Keratinocyte (primary cell): ENCODE results near the gene TDRD1. TPM values are rescaled to one million over a fixed set of nuclear protein-coding genes. Genes with fewer than 3 reads are reported as not detected.

Experiments used
- DNase-seq: peaks from one replicate; pipeline ENCODE4 v3.0.0-alpha.2; 2011; ENCODE audit warnings: low read depth, missing footprints, low spot score
- FAIRE-seq: peaks from 2 replicates; lab custom pipeline; 2011; peaks lifted over from hg19 to GRCh38; lab: Jason Lieb, UNC
- H2AFZ ChIP-seq: 2 replicates; pipeline ENCODE4 v1.6.0; 2012; ENCODE audit warnings: low read length, control low read depth, inconsistent platforms; ENCODE audit not compliant: control insufficient read depth
- H3K27ac ChIP-seq: 2 replicates; pipeline ENCODE4 v1.5.1; 2011; ENCODE audit warnings: low read length; ENCODE audit not compliant: control insufficient read depth, insufficient read depth
- H3K27me3 ChIP-seq: 3 replicates; pipeline ENCODE4 v1.6.0; 2011; ENCODE audit warnings: low read length; ENCODE audit not compliant: control insufficient read depth, insufficient read depth; ENCODE audit errors: extremely low read depth
- H3K36me3 ChIP-seq, 2 experiments: 2 replicates in 1 of 2; 3 replicates in 1 of 2; pipeline ENCODE4 v1.5.1; 2011; ENCODE audit warnings: low read length in 2 of 2, mild to moderate bottlenecking in 1 of 2; ENCODE audit not compliant: control insufficient read depth in 2 of 2, insufficient read depth in 2 of 2; ENCODE audit errors: extremely low read depth in 1 of 2
- H3K4me1 ChIP-seq: 3 replicates; pipeline ENCODE4 v1.5.1; 2011; ENCODE audit warnings: low read length; ENCODE audit not compliant: control insufficient read depth, insufficient read depth; ENCODE audit errors: extremely low read depth
- H3K4me2 ChIP-seq: 3 replicates; pipeline ENCODE4 v1.6.0; 2011; ENCODE audit warnings: low read depth, low read length; ENCODE audit not compliant: control insufficient read depth, insufficient read depth; ENCODE audit errors: extremely low read depth
- H3K4me3 ChIP-seq, 3 experiments: fragments of 200-600 bp in 1 of 3; sonication (generic) in 1 of 3; 2 replicates in 2 of 3; 3 replicates in 1 of 3; pipeline ENCODE4 v1.5.1; 2011 to 2016; ENCODE audit warnings: low read length in 3 of 3, mild to moderate bottlenecking in 3 of 3, control low read depth in 2 of 3, inconsistent platforms in 1 of 3, low read depth in 1 of 3, mixed read lengths in 1 of 3, mixed run types in 1 of 3, moderate library complexity in 1 of 3; ENCODE audit not compliant: control insufficient read depth in 2 of 3, insufficient read depth in 2 of 3; ENCODE audit errors: extremely low read depth in 1 of 3
- H3K79me2 ChIP-seq: 2 replicates; pipeline ENCODE4 v1.6.0; 2012; ENCODE audit warnings: low read length; ENCODE audit not compliant: control insufficient read depth, insufficient read depth
- H3K9ac ChIP-seq: 3 replicates; pipeline ENCODE4 v1.6.0; 2011; ENCODE audit warnings: low read length; ENCODE audit not compliant: control insufficient read depth, insufficient read depth; ENCODE audit errors: extremely low read depth
- H3K9me1 ChIP-seq: 3 replicates; pipeline ENCODE4 v1.6.0; 2011; ENCODE audit warnings: low read length; ENCODE audit not compliant: control insufficient read depth, insufficient read depth; ENCODE audit errors: extremely low read depth
- H3K9me3 ChIP-seq: 2 replicates; pipeline ENCODE4 v1.5.1; 2012; ENCODE audit warnings: low read depth, low read length; ENCODE audit not compliant: control insufficient read depth
- H4K20me1 ChIP-seq: 3 replicates; pipeline ENCODE4 v1.6.0; 2011; ENCODE audit warnings: low read length; ENCODE audit not compliant: control insufficient read depth, insufficient read depth; ENCODE audit errors: extremely low read depth
- EZH2 ChIP-seq: IDR thresholded peaks from one replicate; pipeline ENCODE4 v1.6.1; 2012; ENCODE audit warnings: inconsistent platforms, mild to moderate bottlenecking, low read length, moderate library complexity
- dilution Hi-C: fragments of 300-500 bp; cut with MboI; formaldehyde crosslinking; loops from one replicate; pipeline ENCODE4 v1.7.0; 2020; ENCODE audit warnings: low sequenced_read_pairs; ENCODE audit not compliant: extremely low pct_ligation_motif_present
- polyA plus RNA-seq, 5 experiments: library from polyadenylated mRNA; depleted of rRNA in 3 of 5; stranded (reverse) in 3 of 5; stranded (forward) in 1 of 5; unstranded in 1 of 5; fragments of >200 nt; gene quantifications; 1 replicate in 1 of 5; 2 replicates in 3 of 5; 3 replicates in 1 of 5; pipeline versions ENCODE4 v1.2.1 to v1.2.3, GENCODE V29; 2011 to 2012; ENCODE audit warnings: missing spikeins in 2 of 5, low read depth in 1 of 5, low replicate concordance in 1 of 5
- TF ChIP-seq, protein P1 (sequence below), 3 experiments: IDR thresholded peaks in 1 of 3; conservative IDR thresholded peaks in 1 of 3; optimal IDR thresholded peaks in 1 of 3; 2 replicates in 2 of 3; 3 replicates in 1 of 3; pipeline versions ENCODE3 to v1.5.1; 2011; ENCODE audit warnings: low read length in 3 of 3, mild to moderate bottlenecking in 3 of 3, moderate library complexity in 2 of 3, control low read depth in 1 of 3, inconsistent platforms in 1 of 3; ENCODE audit not compliant: insufficient read depth in 2 of 3; ENCODE audit errors: extremely low read depth in 1 of 3

The TDRD1 gene
- polyA plus RNA-seq, 1 donor (not counting 4 experiments of a cell fraction or from before 2014, with no cell fraction given): 0.56 TPM

DNA sequence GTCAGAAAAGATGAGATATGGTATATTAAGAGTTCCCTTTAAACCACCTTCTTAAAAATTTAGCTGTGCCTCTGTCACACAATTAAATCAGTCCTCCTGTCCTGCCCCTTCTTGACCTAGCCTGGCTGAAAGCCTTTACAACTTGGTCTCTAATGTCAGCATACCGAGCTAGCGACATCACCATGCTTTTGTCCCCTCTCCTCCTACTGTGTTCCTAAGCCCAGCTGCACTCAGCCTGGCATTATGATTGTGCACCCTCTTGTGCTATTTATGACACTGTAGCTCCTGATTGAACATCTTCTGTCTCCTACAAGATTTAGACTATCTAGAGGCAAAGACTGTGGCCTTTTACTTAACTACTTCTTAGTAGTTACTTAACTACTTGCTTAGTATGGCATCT is 29.2 kb downstream of the TDRD1 start:
- H3K9ac ChIP-seq: no peak overlapping the region
- DNase-seq (no peak), FAIRE-seq (no peak)
- no peaks in the 10 kb centered on the region for H3K9me1 ChIP-seq
- no peaks in the 10 kb centered on the region for H3K4me1 ChIP-seq
- no peaks in the 10 kb centered on the region for H3K36me3 ChIP-seq
- H4K20me1 ChIP-seq: no peaks in the 10 kb centered on the region
- H3K4me3 ChIP-seq: no peak overlapping the region
- dilution Hi-C loops: no loop called here
- no peak overlapping the region for H2AFZ ChIP-seq
- no peak overlapping the region for H3K27ac ChIP-seq
- no peaks in the 10 kb centered on the region for H3K9me3 ChIP-seq
- no peaks in the 10 kb centered on the region for H3K27me3 ChIP-seq
- H3K4me2 ChIP-seq: no peak overlapping the region
- no peak for TF ChIP-seq EZH2
- TF ChIP-seq, protein P1, sequence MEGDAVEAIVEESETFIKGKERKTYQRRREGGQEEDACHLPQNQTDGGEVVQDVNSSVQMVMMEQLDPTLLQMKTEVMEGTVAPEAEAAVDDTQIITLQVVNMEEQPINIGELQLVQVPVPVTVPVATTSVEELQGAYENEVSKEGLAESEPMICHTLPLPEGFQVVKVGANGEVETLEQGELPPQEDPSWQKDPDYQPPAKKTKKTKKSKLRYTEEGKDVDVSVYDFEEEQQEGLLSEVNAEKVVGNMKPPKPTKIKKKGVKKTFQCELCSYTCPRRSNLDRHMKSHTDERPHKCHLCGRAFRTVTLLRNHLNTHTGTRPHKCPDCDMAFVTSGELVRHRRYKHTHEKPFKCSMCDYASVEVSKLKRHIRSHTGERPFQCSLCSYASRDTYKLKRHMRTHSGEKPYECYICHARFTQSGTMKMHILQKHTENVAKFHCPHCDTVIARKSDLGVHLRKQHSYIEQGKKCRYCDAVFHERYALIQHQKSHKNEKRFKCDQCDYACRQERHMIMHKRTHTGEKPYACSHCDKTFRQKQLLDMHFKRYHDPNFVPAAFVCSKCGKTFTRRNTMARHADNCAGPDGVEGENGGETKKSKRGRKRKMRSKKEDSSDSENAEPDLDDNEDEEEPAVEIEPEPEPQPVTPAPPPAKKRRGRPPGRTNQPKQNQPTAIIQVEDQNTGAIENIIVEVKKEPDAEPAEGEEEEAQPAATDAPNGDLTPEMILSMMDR (optimal IDR thresholded peaks at IDR 0.05 in 1 of 3, IDR thresholded peaks at IDR 0.05 in 1 of 3, conservative IDR thresholded peaks at IDR 0.05 in 1 of 3; ENCODE audit: extremely low read depth in 1 of 3, insufficient read depth in 2 of 3, low read length in 3 of 3): no peak
- H3K79me2 ChIP-seq: no peaks in the 10 kb centered on the region

DNA sequence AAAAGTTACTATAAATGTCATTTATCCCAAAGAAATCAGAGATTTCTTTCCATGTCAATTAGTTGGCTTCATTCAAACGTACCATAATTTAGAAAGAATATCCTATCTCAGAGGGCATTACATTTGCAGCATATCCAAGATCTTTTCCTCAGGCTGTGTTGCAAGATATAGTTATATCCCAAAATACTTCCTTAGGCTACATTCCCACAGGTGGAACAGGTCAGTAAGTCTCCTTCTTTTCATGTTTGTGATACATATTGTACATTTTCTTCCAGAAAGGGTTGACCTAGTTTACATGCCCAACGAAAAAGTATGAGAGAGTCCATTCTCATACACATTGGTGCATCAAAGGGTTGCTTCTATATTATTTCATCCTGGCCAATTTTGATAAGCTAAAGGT is 33.0 kb downstream of the TDRD1 start:
- no peak overlapping the region for H2AFZ ChIP-seq
- FAIRE-seq: no peak
- H3K4me3 ChIP-seq: no peak overlapping the region

More for the DNA sequence above, 33.0 kb downstream of the TDRD1 start:
- TF ChIP-seq EZH2: no peak
- TF ChIP-seq, protein P1 (optimal IDR thresholded peaks at IDR 0.05 in 1 of 3, IDR thresholded peaks at IDR 0.05 in 1 of 3, conservative IDR thresholded peaks at IDR 0.05 in 1 of 3; ENCODE audit: extremely low read depth in 1 of 3, insufficient read depth in 2 of 3, low read length in 3 of 3): no peak
- H3K79me2 ChIP-seq: no peaks in the 10 kb centered on the region
- H3K9me3 ChIP-seq: no peaks in the 10 kb centered on the region
- DNase-seq: no peak
- H3K4me1 ChIP-seq: no peaks in the 10 kb centered on the region
- H3K27ac ChIP-seq: no peak overlapping the region
- no peaks in the 10 kb centered on the region for H4K20me1 ChIP-seq
- H3K9me1 ChIP-seq: no peaks in the 10 kb centered on the region
- no peak overlapping the region for H3K9ac ChIP-seq
- dilution Hi-C loops: no loop called here
- H3K36me3 ChIP-seq: no peaks in the 10 kb centered on the region
- no peak overlapping the region for H3K4me2 ChIP-seq
- no peaks in the 10 kb centered on the region for H3K27me3 ChIP-seq
